ENCODE results near the gene DNAJC16.
"Not testable (repeated sequence)": the region's sequence is repeated elsewhere in the genome, so short reads cannot be mapped to it uniquely, and the experiment has no call there.

The DNAJC16 gene

DNA sequence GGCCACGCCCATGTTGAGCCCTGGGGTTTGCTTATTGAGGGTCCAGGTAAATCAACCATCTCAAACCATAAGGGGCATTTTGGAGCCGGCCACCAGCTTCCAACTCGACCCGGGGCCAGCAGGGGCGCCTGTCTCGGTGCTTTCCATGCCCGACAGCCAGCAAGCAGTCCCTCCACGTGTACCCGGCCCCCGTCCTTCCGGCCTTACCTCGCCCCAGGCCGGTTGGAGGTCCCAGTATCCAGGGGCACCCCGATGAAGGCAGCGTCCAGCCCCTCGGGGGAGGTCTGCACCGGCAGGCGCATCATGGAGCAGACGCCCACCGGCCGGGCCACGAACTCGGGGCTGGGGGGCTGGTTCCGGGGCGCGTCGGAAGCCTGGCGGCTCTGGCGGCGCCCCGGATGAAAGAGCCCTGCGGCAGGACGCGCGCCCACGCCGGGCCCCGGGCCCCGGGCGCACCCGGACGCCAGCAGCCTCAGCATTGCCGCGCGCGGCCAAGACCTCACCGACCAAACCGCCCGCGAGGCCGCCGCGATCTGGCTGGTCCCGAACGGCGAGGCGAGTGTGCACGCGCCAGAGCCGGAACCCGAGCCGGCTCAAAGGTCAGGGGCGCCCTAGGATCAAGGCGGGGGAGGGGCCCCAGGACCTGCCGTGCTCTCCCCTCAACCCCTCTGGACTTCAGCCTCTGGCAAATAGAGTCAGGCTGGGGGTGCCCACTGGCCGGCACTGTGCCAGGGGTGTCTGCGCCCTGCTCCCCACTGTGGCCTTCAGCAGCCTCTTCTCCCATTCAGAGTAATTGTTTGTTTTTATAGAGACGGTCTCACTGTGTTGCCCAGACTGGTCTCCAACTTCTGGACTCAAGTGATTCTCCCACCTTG lies 58.1 kb downstream of the DNAJC16 start, which contains the start of gene AGMAT:
Gene AGMAT (minus strand): TSS at position 563 of the 875 bp plus-strand sequence. CDS start 84 bp downstream, at position 479.
- DNase-seq, result no peak

DNA sequence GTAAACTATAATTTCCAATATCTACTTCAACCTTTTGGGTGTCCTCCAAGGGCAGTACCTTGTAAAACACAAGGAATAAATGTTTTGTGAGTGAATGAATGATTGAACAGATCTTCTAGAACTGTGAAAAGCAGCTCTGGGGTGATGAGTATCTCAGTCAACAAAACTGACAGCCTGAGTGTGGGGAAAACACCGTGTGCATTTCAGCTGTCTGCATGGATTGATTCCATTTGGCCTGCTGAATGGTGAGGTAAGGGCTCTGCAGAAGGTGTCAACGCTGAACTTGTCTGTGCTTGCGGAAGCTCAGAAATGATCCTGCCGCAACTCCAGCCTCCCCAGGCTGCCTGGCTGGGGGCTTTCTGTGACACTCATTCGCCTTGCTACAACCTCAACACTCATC lies 65.6 kb downstream of the DNAJC16 start:
- peak; percentile 45 for DNase-seq

DNA sequence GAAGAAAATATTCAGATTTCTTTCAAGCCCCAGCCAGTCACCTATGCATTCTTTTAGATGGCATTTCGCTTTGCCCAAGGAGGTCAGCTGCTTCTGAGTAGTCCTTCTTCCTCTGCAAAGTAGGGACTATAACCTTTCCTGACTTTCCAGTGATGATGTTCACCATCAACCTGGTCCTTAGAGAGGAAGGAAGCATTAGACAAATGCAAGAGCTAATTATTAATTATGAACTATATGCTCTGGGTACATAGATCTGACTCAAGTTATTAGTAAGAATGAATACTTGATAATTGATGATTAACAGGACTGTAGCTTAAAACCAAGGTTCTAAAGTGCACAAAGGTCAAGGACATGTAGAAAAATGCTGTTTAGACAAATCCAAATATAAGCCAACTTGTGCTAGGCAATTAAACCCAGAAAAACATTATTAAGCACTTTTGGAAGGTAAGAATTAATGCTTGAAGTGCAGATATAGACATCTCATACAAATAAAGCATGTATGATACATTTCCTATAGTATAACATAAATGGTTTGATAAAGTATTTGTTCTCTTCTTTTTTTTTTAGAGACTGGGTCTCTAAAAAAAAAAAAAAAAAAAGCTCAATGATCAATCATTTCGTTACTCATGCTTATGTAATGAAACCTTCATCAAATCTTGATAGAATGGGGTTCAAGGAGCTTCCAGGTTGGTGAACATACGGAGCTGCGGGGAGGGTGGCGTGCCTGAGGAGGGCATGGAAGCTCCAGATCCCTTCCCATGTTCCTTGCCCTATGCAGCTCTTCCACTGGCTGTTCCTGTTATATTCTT lies 69.4 kb downstream of the DNAJC16 start:
- DNase-seq, result no peak

DNA sequence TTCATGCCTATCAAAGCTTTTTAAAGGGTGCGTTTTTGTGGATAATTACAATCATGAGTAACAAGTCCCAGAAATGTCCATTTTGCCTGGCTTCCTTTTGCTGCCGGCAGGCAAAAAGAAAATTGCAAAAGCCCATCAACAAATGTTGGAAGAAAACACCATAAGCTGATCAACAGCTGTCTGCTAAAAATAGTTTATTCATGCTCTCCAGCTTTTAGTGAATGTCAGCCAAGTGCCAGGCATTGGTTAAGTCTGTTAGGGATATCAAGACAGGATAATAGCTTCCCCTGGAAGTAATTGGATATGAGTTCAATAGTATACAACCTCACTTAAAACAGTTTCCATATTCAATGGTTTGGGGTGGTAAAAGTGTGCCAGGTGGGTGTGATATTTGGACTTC lies 71.8 kb downstream of the DNAJC16 start:
- DNase-seq, result peak; percentile 65

DNA sequence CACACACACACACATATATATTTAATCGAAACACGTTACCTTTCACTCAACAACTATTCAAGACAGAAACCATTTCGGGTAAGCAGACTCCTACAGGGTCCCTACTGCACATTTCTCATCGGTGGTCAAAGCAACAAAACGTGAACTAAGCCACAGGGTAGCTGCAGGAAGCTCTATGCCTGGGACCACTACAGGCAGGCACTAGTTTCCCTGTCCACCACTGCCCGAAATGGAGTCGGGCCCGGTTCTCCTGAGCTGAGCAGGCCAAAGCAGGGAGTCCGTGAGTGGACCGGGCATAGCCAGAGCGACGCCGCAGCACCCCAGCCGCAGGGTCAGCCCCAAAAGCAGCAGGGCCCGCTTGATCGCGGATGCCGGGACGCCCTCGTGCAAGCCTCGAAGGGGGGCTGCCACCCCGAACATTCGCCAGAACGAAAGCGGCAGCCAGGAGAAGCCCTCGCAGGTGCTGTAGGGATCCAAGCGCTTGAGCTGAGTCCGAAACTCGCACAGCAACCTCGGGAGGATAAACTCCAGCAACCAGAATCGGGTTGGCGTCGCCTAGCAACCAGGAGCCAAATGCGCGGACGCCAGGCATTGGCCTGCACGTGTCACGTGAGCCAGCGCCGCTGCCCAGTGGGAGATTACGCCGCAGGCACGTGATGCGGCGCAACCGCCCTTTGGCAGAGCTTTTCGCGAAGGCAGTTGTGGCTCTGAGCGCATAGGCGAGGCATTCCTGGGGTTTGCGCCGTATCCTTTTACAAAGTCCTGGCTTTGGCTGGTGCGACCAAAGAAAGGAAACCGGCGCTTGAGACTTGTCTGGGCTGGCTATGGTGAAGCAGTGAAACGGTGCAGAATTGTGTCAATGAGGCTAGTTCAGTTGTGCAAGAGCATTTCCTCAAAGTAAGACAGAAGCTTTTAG lies 76.7 kb downstream of the DNAJC16 start:
- peak; percentile 83 for DNase-seq

DNA sequence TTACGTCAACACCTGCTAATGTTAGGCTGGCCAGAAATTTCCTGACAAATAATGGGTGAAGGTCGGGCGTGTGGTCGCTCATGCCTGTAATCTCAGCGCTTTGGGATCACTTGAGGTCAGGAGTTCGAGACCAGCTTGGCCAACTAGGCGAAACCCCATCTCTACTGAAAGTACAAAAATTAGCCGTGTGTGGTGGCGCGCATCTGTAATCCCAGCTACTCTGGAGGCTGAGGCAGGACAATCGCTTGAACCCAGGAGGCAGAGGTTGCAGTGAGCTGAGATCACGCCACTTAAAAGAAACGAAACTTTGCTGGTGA lies 77.3 kb downstream of the DNAJC16 start:
- not testable (repeated sequence) for DNase-seq

DNA sequence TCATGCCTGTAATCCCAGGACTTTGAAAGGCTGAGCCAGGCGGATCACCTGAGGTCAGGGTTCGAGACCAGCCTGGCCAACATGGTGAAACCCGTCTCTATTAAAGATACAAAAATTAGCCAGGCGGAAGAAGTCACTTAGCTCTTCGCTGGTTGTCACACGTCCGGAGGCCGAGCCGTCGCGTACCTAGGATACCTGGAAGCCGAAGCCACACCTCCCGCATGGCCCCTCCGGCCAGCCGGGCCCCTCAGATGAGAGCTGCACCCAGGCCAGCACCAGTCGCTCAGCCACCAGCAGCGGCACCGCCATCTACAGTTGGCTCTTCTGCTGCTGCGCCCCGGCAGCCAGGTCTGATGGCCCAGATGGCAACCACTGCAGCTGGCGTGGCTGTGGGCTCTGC lies 77.8 kb downstream of the DNAJC16 start:
- DNase-seq, result not testable (repeated sequence)

DNA sequence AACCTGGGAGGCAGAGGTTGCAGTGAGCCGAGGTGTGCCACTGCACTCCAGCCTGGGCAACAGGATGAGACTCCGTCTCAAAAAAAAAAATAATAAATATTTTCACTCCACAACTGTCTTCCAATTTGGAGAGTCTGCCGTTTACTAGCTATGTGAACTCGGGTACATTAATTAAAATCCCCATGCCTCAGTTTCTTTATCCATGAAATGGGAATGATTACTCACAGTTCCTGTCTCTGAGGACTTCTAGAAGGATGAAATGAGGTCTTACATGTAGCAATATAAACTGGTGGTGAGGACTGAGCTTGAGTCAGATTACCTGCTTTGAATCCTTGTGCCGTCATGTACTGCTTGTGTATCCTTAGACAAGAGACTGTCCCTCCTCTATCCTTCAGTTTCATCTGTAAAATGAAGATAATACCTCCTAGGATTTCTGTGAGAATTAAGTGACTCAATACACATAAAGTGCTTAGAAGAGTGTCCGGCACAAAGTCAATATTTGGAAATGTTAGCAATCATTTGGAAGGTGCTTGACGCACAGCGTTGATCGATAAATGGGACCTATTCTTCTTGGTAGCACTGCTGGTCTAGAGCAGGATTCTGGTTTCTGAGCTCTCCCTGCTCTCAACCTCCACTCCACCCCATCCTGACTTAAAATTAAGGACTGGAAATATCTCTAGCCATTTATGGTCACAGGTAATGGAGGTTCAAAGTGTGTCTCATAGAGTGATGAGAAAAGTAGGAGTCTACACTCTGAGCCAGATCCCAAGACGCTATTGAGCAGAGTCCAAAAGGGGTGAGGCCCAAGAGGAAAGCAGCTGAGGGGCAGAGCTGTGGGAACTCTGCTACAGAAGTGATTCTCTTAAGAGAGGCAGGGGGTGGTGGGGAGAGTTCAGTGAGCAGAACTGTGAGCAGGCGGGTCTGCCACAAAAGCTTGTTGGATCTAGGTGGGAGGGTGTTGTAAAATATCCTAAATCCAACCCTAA lies 79.0 kb downstream of the DNAJC16 start:
- no peak for DNase-seq

DNA sequence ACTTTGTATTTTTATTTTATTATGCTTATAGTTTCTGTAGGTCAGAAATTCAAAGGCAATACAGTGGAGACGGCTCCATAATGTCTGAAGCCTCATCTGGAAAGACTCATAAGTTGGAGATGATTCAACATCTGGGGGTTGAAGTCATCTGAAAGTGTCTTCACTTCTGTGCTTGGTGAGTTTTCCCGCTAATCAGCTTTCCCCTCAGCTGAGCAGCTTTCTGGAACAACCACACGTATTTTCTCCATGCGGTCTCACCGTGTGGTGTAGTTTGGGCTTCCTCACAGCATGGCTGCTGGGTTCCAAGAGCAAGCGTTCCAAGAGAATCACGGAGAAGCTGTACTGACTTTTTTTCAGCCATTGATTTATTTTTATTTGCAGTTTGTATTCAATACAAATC lies 83.0 kb downstream of the DNAJC16 start:
- DNase-seq, result no peak

DNA sequence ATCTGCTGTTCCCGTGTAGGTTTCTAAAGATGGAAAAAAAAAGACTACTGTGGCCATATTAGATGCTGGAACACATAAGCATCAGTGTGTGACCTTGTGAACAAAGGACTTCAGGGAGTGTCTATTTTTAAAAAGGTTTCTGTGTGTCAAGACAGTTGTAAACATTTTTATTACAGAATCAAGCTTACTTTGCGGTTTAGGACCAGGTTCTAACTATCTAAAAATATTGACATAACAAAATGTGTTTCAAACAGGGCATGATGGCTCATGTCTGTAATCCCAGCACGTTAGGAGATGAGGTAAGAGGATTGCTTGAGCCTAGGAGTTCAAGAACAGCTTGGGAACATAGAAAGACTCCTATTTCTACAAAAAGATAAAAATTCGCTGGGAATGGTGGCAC lies 83.5 kb downstream of the DNAJC16 start:
- DNase-seq, result no peak

DNA sequence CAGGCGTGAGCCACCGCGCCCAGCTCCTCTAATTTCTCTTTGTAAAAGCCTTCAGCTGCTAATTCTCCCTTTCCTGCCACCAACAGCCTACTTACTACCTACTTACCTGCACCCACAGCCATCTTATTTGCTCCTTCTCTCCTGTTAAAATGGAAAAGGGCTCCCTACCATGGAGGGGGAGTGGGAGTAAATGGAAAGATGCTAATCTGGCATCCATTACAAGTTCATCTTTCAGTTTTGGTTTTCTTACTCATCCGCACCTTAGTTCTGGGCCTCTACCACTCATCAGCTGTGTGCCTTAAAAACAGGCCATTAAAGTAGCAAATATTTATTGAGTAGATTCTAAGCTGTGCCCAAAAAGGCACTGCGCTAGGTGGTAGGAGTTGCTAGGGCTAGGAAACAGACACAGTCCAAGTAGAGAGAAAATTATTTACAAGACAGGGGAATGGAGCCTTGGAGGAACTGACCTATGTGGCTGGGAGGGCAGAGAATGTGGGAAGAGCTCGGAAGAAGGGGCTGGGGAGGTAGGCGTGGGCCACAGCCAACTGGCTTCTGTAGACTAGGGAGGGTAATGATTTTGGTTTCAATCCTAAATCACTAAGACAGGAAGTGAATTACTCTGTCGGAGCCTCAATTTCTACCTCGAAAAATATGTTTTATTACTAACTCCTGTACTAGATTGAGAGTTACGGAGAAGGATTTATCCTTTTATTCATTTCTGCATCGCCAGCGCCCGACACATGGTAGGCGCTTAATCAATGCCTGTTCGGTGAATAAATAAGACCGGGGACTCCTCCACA lies 89.9 kb downstream of the DNAJC16 start:
- DNase-seq, result no peak

DNA sequence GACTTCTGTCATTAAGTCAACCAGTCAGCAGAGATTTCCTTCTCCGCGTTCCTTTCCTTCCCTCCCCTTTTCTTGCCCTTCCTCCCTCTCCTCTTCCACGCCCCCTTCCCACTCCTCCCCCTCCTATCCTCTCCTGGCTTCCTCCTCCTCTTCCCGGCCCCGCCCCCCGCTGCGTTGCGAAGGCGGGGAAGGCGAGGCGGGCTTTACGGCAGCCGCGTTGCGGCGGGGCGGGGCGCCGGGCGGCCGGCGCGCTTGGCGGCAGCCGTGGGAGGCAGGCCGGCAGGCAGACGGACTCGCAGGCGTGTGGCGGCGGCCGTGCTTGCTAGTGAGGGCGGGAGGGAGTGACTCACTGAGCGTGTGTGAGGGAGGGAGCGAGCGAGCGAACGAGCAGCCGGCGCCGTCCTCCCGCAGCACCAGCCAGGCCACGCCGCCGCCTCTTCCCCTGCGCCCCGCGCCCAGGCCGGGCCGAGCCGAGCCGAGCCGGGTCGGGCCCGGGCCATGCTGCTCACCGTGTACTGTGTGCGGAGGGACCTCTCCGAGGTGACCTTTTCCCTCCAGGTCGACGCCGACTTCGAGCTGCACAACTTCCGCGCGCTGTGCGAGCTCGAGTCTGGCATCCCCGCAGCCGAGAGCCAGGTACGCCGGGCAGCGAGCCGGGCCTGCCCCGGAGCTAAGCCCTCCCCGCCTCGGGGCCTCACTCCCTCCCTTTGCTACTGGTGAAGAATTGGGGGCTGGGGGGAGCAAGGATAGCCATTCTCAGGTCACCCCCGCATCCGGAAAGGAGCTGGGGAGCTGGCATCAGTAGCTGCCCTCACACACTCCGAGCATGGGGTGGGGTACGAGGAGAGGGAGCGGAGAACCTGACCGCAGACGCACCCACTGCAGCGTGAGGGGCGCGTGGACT lies 90.8 kb downstream of the DNAJC16 start, which contains the start of gene DDI2:
Gene DDI2 (plus strand): TSS at position 286 of the 904 bp plus-strand sequence. CDS start 213 bp downstream, at position 499.
- DNase-seq, result peak; percentile 74

DNA sequence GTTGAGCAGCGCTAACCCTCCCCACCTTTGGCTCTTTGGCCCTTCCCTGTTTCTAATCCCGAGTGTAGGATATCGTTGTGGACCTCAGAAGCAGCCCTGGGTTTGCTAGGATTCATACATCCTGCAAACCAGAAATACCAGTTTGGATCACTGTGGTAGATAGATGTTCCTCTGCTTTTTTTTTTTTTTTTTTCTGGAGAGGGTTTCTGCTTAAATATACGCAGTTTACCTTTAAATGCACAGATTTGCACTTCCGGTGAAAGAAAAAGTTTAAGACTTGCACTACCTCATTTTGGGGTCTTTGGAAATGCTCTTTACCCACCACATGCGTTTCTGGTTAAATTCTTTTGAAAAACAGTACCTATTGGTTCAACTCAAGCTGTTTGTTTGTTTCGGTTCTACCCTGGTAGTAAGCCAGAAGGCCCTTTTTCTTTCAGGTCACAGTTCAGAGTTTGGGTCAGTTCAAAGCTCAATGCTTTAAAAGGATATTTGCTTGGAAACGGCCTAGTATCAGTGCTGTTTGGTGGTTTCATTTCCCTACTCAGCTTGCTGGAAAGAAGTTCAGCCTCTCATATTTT lies 91.5 kb downstream of the DNAJC16 start:
- no peak for DNase-seq

DNA sequence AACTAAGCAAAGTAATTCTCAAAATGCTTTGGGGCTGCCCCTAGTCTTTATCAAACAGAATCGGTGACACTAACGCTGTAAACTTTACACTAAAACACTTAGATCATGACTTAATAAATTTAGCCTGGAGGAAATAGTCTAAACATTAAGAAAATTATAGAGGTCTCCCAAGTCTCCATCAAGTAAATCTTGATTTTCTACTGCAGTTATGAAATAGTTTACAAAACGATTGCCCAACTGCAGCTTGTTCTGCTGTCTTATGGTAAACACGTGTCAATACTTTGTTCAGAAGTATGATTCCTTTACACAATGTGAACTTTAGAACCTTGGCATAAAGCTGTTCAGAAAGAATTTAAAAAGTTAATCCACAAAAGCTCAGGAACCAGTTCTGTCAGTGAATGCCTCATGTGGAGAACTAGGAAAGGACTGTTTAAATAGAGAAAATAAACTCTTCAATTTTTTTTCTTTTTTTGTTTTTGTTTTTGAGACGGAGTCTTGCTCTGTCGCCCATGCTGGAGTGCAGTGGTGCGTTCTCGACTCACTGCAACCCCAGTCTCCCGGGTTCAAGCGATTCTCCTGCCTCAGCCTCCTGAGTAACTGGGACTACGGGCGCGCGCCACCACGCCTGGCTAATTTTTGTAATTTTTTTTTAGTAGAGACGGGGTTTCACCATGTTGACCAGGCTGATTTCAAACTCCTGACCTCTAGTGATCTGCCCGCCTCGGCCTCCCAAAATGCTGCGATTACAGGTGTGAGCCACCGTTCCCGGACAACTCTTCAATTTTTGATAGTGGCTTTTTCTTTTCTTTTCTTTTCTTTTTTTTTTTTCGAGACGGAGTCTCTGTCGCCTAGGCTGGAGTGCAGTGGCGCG lies 92.2 kb downstream of the DNAJC16 start:
- DNase-seq, result no peak

DNA sequence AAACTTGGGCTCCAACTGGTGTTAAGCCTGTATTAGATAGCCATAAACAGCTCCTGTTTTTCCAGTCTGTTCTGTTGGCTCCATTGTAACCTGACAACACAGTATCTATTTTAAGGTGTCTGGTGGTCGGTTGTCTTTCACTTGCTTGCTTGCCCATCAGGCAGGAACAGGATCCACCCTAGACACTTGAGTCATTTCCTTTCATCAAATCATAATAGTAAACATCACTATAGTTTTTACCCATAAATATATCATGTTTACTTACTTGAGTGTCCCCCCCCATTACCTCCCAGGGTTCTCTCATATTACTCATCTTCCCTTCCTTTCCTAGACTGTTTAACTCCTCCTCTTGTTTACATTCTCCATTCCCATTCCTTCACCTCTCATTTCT lies 93.5 kb downstream of the DNAJC16 start:
- no peak for DNase-seq

DNA sequence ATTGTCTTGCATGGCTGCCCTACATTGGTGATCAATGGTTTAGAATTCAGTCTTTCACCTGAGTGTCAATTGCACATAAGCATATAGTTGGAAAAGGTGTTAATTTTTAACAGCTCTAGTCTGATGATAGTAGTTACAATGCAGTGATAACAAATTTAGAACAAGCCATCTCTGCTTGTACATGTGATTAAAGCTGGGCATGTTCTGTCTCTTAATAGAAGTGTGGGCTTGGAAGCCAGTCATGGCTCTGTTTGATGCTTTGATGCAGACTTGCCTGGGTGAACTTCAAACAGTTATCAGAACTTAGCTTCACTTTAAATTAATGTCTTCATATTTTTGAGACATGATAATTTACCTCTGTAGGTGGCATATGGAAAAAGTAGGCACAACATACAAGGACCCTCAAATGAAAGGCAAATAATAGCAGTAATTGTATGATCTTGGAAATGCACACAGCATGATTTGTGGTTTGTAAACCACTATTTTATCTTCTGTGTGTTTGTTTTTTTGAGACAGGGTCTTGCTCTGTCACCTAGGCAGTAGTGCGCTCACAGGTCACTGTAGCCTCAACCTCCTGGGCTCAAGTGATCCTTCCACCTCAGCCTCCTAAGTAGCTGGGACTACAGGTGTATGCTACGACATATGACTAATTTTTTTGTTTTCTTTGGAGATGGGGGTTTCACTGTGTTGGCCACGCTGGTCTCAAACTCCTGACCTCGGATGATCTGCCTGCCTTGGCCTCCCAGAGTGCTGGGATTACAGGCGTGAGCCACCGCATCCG lies 94.4 kb downstream of the DNAJC16 start:
- DNase-seq, result no peak

DNA sequence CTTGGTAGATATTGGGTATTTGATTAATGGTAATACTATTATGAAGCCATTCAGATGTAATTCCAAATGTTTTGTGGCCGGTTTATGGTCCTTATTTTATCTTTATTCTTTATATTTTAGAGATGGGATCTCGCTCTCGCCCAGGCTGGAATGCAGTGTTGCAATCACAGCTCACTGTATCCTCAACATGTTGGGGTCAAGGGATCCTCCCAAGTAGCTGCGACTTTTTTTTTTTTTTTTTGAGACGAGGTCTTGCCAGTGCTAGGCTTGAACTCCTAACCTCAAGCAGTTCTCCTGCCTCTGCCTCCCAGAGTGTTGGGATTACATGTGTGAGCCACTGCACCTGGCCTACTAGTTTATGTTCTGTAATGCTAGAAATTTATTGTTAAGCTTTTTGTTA lies 95.3 kb downstream of the DNAJC16 start:
- DNase-seq, result no peak
